NCI-H146 (cell line): ENCODE measurements around the gene SMAD9.
A peak's percentile ranks its signal among the peaks of the same experiment; 100 is the strongest.

Source experiments
- DNase-seq: peaks from one replicate; lab custom pipeline; 2025; lab: John Stamatoyannopoulos, UW

The SMAD9 gene

DNA sequence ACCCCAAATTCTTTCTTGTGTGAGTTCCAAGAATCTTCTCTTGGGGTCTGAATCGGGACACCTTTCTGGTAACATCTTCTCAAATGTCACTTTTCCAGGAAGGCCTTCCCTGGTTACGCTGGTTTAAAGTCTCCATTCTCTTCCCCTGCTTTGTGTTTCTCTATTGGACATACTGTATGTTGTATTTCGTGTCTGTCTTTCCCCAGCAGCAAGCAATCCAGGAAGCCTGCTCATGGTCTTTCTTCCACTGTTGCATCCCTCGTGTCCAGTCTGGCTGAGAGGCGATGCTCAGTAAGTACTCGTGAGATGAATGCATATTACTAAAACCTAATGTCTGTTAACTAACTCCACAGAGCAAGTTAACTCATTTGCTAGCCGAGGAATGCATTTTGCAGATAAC, 57.3 kb downstream of the SMAD9 start:
- DNase-seq = no peak

DNA sequence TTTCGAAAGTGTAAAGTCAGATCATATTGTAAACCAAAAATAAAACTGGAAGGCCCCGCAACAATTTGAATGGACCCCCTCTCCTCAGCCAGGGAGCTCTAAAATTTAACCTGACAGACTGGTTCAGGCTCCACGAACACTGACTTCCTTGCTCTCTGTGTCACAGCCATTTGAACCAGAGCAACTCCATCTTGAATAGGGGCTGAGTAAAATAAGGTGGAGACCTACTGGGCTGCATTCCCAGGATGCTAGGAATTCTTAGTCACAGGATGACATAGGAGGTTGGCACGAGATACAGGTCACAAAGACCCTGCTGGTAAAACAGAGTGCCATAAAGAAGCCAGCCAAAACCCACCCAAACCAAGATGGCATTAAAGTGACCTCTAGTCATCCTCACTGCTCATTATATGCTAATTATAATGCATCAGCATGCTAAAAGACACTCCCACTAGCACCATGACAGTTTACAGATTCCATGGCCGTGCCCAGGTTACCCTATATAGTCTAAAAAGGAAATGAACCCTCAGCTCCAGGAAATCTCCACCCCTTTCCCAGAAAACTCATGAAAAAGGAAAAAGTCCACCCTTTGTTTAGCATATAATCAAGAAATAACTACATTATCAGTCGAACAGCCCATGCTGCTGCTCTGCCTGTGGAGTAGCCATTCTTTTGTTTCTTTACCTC, 57.9 kb downstream of the SMAD9 start:
- no peak for DNase-seq

DNA sequence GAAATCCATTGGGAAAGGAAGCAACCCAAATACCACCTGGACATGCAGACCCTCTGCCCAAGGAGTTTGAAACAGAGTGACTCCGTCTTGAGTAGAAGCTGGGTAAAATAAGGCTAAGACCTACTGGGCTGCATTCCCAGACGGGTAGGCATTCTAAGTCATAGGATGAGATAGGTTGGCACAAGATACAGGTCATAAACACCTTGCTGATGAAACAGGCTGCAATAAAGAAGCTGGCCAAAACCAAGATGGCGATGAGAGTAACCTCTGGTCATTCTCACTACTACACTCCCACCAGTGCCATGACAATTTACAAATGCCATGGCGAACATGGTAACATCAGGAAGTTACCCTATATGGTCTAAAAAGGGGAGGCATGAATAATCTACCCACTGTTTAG, 60.8 kb downstream of the SMAD9 start:
- DNase-seq = no peak

DNA sequence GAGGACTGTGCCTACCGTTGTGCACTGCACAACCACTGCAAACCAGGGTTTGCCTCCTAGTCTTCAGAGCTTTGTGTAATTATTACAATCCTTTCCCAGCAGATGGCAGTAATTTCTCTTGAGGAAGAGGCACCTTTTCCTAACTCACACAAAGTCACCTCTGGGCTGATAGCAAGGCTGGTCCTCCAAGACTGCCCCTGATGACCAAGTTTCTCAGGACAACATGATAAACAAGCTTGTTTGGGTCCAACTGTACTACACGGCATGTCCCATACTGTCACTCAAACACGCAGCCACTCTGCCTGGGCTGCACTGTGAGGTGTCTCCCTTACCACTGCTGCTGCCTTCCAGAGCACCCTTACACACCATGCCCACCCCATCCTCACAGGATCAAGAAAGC, 61.7 kb downstream of the SMAD9 start:
- peak; percentile 69 for DNase-seq

DNA sequence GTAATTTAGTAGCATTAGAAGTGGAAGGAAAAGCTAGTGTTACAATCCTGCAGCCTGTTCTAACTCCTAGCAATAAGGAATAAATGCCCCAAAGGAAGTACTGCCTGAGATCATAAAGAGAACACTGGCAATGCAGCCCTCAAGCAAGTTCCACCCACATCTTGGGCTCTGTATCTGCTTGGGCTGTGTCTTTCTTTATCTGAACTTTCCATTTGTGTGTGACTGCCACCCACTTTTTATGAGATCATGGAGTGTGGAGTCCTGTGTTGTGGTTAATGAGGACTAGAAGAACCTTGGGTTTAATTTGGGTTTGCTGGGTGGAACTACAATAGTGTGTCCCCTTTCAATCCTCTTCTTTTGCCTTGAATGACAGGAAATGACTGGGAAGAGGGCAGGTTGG, 62.8 kb downstream of the SMAD9 start:
- no peak for DNase-seq

DNA sequence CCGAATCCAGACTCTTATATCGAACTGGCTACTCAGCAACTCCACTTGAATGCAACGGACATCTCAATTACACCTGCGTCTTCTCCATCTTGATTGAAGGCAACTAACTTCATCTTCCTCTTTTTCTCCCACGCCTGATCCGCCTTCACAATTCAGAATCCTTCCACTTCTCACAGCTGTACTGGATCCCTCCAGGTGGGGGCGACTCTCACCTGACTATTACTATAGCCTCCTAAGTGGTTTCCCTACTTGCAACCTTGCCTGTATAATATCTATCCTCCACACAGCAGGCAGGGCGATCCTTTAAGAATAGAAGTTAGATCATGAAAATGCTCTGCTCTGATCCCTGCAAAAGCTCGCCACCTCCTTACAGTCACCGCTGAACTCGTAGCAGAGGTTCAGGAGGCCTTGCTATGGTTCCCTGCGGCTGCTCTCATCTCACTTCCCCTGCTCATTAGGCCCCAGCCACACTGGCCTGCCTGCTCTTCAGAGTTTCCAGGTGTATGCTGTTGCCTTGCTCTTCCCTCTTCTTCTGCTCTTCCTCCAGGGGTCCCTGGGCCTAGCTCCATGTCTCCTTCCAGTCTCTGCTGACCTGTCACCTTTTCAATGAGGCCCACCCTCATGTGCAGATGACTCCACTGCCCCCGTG, 69.1 kb downstream of the SMAD9 start:
- no peak for DNase-seq

DNA sequence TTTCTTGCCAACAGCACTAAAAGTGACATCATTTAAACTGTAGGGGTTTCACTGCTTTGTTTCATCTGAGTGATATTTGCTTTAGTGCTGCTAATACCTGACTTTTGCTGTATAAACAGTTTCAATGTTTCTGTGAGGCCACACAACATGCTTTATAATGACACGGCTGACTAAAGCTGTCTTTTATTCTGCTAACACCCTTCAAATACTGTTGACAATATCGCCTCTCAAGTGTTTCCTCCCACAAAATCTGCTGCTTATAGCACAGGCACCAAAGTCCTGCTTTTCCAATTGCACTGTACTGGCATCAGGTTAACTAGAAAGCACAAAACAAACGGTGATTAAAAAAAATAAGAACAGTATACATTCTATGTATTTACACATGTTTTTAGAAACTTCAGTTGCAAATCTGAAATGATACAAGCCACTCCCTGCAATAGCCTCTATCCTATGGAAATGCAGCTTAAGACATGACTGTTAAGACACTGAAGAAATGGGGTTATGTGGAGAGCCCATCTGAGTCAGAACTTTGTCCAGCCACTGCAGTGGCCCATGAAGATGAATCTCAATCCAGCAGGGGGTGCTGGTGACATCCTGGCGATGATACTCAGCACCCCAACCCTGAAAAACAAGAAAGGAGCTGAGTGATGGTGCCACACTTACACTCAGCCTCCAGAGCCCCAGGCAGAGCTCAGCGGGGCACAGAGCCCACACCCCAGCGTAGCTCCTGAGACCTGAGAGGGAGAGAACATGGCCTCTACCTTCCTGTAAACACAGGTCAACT, 71.6 kb downstream of the SMAD9 start:
- peak; percentile 14 for DNase-seq

DNA sequence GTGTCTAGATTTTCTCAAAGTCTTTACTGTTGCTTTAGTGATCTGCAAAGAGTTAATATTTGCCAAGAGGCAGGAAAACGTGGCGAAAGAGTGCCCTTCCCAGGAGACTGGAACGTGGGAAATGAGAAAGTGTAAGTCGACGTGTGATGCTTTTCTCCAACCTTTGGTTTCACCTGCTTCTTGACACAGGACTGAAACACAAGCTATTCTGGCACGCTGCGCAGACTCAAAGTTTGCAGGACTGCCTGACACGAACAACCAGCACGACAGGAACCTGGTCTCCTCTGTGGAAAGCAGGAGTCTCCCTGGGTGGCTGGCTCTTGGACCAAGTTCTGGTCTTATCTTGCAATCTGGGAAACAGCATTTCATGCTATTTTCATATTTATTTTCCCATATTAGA, 72.4 kb downstream of the SMAD9 start:
- no peak for DNase-seq

DNA sequence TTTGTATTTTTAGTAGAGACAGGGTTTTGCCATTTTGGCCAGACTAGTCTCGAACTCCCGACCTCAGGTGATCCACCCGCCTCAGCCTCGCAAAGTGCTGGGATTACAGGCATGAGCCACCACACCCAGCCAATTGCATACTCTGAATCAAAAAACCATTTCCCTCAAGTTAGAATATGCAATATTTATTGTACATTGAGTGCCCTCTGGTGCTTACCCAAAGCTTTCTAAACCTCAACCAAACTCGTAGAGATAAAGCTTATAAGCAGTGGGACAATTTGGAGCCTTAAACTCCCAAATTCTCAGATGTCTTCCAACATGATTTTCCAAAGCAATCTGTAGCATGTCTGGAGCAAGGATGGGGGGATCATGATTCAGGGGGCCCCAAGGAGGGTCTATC, 78.6 kb downstream of the SMAD9 start:
- DNase-seq = no peak

DNA sequence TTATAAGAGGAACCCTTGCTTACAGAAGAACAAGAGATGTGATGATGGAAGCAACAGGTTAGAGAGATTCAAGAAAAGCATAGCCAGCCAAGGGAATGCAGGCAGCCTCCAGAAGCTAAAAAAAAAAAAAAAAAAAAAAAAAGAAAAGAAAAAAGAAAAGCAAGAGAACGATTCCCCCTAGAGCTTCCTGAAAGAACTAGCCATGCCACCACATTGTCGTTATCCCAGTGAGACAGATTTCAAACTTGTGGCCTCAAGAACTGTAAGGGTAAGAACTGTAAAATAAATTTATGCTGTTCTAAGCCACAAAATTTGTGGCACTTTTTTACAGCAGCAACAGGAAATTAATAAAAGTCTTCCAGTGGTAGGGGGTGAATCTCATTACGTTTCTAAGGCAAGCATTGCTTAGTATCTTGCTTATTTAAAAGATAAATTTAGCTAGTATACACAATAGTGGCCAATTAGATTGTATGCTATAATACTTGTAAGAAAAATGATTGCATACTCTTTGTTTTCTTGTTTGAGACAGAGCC, 79.3 kb downstream of the SMAD9 start:
- DNase-seq = no peak

DNA sequence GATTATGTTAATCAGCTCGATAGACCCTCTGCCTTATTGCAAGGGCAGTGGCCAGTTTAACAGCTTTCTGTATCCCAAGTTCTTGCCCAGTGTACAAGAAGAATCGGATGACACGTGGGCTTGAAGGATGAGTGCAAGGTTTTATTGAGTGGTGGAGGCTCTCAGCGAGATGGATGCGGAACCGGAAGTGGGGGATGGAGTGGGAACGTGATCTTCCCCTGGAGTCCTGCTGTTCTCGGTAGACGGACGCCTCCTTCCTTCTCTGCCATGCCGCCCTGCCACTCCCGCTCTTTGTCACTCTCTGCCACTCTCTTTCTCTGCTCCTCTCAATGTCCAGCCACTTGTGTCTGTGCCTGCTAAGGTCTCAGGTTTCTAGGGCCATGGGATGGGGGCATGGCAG, 80.1 kb downstream of the SMAD9 start:
- DNase-seq = no peak

DNA sequence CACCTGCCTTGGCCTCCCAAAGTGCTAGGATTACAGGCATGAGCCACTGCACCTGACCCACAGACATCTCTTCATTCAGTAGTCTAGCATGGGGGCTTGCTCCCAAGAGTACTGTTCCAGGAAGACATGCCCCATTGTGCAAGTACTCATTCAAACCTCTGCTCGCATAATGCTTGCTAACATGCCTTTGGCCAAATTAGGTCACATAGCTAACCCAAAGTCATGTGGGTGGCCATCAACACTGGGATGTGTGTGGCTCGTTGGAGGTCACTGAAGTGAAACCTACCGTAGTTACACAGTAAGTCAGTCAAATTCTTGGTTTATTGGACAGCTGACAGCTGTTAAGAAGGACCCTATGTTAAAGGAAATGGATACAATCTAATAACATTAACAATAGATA, 80.8 kb downstream of the SMAD9 start:
- no peak for DNase-seq

DNA sequence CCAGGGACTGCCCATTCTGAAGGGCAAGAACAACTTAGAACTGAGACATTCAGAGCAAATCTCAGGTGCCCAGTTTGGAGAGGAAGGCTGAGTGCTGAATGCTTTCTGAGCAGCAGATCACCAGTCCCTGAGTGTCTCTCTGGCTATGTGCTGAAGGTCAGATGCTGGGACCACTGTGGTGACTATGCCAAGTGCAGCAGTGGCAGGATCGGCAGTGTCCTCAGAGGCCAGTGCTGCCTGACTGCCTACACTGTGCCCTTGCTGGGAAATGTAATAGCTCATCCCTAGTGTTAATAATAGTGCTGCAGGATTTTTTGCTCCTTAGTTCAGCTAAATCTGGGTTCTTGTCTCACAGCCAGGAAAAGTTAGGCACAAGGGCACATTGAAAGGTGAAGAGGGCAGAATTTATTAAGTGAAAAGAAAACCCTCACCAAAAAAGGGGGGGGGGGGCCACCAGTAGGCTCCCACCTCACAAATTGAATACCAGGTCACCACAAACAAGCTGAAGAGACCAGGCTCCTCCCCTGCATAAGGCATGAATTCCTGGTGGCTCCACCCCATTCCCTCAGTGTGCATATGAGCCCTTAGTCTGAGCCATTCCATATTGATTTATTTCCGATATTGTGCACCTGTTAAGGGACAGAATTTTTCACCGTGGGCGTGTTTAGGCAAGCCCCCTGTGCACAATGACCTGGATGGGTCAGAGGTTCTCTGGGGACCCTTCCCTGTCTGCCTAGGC, 82.5 kb downstream of the SMAD9 start:
- DNase-seq = no peak

DNA sequence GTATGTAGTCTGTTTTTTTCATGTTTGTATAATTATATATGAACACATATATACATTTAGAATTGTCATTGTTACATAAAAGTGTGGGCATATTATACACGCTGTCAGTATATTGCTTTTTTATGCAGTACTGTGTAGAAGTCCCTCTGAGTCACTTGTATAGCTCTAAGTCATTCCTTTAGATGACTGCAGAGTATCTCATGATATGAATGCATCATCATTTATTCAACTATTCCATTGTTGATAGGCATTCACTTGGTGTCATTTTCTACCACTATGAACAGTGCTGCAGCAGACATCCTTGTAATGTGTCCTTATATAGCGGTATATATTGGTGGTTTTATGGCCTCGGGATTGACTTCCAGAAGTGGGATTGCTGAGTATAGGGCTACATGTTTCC, 85.7 kb downstream of the SMAD9 start:
- no peak for DNase-seq

DNA sequence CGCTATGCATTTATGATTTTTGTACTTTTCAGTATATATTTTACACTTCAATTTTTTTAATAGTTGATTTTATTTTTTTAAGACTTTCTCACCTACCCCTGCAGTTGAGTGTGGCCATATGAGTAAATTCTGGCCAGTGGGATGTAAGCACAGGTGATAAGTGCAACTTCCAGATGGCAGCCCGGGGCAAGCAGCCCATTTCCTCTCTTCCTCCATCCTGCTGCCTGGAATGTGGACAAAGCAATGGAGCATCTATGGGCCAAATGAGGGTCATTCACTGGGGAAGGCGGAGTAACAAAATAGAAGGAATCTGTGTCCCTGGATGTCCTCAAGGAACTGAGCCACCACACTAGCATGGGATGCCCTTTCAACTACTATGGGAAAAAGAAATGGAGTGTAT, 88.7 kb downstream of the SMAD9 start:
- no peak for DNase-seq

DNA sequence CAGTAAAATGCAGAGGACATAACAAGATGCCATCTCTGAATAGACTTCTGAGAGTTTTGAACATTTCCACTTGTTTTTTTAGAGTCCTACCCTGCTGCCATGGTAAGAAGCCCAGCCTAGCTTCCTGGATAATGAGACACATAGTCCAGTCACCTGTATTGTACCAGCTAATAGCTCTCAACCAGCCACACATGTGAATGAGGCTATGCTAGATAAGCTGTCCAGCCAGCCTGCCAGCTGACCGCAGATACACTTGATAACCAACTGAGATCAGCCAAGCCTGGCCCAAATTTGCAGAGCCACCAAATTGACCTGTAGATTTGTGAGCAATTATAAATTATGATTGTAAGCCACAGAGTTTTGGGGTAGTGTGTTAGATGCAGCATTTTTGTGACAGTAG, 90.3 kb downstream of the SMAD9 start:
- DNase-seq = no peak

DNA sequence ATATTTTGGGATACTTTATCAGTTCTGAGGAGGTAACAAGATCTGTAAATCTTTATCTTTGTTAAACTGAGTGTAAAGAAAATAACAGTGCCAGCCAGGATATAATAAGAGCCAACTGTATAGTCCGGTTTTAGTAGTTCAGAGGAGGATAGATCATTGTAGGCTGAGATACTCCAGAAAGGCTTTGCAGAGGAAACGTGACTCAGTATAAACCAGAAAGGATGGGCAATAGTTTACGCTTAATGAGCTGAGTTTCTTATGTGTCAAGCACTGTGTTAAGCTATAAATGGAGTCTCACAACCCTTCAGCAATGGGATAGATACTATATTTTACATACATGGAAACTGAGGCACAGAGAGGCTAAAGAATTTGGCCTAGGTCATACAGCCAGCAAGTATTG, 97.3 kb downstream of the SMAD9 start:
- DNase-seq = no peak

DNA sequence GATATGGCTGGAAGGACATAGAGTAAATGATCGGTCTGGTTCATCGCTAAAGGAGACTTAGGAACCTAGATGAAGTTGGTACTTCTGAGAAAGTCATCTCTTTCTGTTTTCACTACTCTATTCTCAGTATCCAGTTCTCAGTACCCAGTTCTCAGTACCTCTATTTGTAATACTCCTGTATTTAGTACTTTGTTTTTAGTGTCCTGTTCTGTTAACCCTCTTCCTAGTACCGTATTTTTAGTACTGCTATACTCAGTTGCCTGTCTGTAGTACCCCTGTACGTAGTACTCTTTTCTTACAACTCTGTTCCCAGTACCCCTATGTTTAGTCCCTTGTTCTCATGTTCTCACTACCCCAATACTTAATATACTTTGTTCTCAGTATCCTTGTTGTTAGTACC, 99.8 kb downstream of the SMAD9 start:
- DNase-seq = no peak

DNA sequence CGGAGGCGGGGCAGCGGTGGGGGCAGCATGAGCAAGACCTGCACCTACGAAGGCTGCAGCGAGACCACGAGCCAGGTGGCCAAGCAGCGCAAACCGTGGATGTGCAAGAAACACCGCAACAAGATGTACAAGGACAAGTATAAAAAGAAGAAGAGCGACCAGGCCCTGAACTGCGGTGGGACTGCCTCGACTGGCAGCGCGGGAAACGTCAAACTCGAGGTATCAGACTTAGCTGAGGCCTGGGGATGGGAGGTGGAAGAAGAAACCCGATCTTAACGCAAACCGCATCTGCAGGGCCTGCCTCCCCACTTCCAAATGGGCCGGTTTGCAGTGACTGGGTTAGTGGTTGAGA, 100.3 kb downstream of the SMAD9 start:
- no peak for DNase-seq

DNA sequence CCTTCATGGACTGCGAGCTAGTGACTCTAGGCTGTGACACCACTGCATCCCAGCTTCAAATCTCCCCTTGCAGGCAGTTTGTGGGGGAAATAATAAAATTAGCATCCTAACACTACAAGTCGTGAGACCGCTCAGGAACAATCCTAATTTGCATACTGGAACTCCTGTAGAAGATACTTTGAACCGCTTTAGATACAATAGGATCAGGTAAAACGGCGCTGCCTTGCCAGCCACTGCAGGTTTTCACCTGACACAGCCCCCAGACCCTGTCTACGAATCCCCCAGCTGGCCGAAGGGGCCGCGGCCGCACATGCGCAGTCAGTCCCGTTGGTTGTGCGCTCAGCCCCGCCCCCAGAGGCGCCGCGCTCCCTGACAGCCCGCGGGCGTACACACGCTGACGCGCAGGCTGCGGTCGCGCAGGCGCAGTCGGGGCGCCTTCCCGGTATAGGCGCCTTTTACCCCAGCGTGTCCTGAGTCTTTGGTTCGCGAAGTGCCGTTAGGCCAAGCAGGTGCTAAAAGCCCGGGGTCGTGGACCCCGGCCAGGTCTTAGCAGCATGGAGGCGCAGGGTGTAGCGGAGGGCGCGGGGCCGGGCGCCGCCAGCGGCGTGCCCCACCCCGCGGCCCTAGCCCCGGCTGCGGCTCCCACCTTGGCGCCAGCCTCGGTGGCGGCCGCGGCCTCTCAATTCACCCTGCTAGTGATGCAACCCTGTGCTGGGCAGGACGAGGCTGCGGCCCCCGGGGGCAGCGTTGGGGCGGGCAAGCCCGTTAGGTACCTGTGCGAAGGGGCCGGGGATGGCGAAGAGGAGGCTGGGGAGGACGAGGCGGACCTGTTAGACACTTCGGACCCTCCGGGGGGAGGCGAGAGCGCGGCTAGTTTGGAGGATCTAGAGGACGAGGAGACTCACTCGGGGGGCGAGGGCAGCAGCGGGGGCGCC, 101.0 kb downstream of the SMAD9 start, which contains the start of gene RFXAP:
TSS of gene RFXAP (plus strand) at position 419 of the 935 bp plus-strand sequence. CDS start at position 555, 136 bp downstream.
- DNase-seq = peak; percentile 89
